ENCODE measurements around the gene KCTD17.

DNA sequence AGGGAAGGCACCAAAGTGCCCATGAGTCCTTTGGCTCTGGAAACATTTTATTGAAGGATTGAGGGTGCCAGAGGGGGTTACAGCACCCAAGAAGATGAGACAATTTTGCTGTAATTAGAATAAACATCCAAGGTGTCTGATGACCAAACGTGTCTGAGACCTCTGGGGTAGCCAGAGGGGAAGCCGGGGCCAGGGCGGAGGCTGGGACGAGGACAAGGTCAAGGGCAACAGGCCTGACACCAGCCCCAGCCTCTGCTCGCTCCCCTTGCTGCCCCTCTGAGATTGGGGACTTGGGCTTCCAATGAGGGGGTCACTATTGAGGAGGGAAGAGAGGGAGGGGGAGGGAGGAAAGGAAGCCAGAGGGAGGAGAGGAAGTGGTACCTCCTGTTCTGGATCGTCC, 32.4 kb downstream of the KCTD17 start:
- TF ChIP-seq, protein P1, sequence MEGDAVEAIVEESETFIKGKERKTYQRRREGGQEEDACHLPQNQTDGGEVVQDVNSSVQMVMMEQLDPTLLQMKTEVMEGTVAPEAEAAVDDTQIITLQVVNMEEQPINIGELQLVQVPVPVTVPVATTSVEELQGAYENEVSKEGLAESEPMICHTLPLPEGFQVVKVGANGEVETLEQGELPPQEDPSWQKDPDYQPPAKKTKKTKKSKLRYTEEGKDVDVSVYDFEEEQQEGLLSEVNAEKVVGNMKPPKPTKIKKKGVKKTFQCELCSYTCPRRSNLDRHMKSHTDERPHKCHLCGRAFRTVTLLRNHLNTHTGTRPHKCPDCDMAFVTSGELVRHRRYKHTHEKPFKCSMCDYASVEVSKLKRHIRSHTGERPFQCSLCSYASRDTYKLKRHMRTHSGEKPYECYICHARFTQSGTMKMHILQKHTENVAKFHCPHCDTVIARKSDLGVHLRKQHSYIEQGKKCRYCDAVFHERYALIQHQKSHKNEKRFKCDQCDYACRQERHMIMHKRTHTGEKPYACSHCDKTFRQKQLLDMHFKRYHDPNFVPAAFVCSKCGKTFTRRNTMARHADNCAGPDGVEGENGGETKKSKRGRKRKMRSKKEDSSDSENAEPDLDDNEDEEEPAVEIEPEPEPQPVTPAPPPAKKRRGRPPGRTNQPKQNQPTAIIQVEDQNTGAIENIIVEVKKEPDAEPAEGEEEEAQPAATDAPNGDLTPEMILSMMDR (IDR thresholded peaks at IDR 0.05) = no peak
- no peak for TF ChIP-seq EP300 (IDR thresholded peaks at IDR 0.05)
- no peak for TF ChIP-seq POLR2A (IDR thresholded peaks at IDR 0.05; ENCODE audit: low read depth)

Measured in esophagus muscularis mucosa (tissue), 4 donors.